K562 (cell line): Measurements from ENCODE around the gene CDT1. TPM values are rescaled to one million over a fixed set of nuclear protein-coding genes. Genes with fewer than 3 reads are reported as not detected.
A peak's percentile ranks its signal among the peaks of the same experiment; 100 is the strongest.

Source experiments
- FIP1L1 ChIP-seq: fragments of 200-400 bp; formaldehyde crosslinking; IDR thresholded peaks from 2 replicates; pipeline ENCODE4 v1.6.1; 2018; ENCODE audit warnings: mild to moderate bottlenecking, low read depth, low read length; ENCODE audit not compliant: poor library complexity, severe bottlenecking
- HMG20A ChIP-seq: fragments of 450-650 bp; formaldehyde crosslinking; conservative IDR thresholded peaks from 2 replicates; pipeline ENCODE4 v1.4.0; 2020; ENCODE audit warnings: mild to moderate bottlenecking, mixed read lengths
- NCOA2 ChIP-seq, 2 experiments: fragments of 450-650 bp; IDR thresholded peaks; 2 replicates each; pipeline ENCODE4 v1.6.1; 2018; ENCODE audit warnings: mild to moderate bottlenecking in 2 of 2, moderate library complexity in 1 of 2; ENCODE audit not compliant: partially characterized antibody in 2 of 2
- NRF1 ChIP-seq, 2 experiments: fragments of 450-650 bp; IDR thresholded peaks in 1 of 2; conservative IDR thresholded peaks in 1 of 2; 2 replicates each; pipeline ENCODE4 v1.6.1; 2014; ENCODE audit warnings: mild to moderate bottlenecking in 2 of 2
- POLR2B ChIP-seq: fragments of 450-650 bp; IDR thresholded peaks from 2 replicates; pipeline ENCODE4 v1.6.1; 2018; ENCODE audit warnings: low read depth; ENCODE audit not compliant: partially characterized antibody
- RBM22 ChIP-seq: fragments of 200-400 bp; formaldehyde crosslinking; IDR thresholded peaks from 2 replicates; pipeline ENCODE4 v1.6.1; 2018; ENCODE audit warnings: low read length, low read depth; ENCODE audit not compliant: poor library complexity, severe bottlenecking
- SMARCE1 ChIP-seq: fragments of 450-650 bp; IDR thresholded peaks from 2 replicates; pipeline ENCODE4 v1.7.1; 2016; ENCODE audit warnings: mild to moderate bottlenecking
- SREBF1 ChIP-seq: fragments of 150-350 bp; IDR thresholded peaks from 2 replicates; pipeline ENCODE4 v1.6.1; 2014; ENCODE audit warnings: antibody characterized with exemption, low read depth, low read length, borderline replicate concordance
- SUPT5H ChIP-seq: fragments of 450-650 bp; IDR thresholded peaks from 2 replicates; pipeline ENCODE4 v1.6.1; 2016
- ZNF699 ChIP-seq: fragments of 250-450 bp; sonication (Bioruptor Pico); IDR thresholded peaks from 2 replicates; pipeline ENCODE4 v1.8.0; 2021; ENCODE audit warnings: mild to moderate bottlenecking, moderate library complexity; ENCODE audit not compliant: insufficient replicate concordance
- ZSCAN29 ChIP-seq: fragments of 450-650 bp; IDR thresholded peaks from 2 replicates; pipeline ENCODE4 v1.6.1; 2017
- polyA plus RNA-seq, 8 experiments: library from polyadenylated mRNA; depleted of rRNA in 4 of 8; stranded (reverse) in 5 of 8; unstranded in 3 of 8; fragments of >200 nt; fragmentation: Nextera tagmentation in 2 of 8; fragmentation: Illumina TruSeq in 1 of 8; extraction: Ambion mirVana in 2 of 8; extraction: Trizol in 1 of 8; gene quantifications; 2 replicates each; pipeline versions ENCODE4 v1.2.1 to v1.2.3, GENCODE V29; 2011 to 2014; ENCODE audit warnings: inconsistent platforms in 1 of 8, missing spikeins in 1 of 8
- total RNA-seq, 7 experiments: library from RNA; depleted of rRNA in 6 of 7; stranded (reverse); fragments of >200 nt in 6 of 7; fragmentation: Illumina TruSeq in 2 of 7; extraction: Trizol in 2 of 7; gene quantifications; 2 replicates each; pipeline versions ENCODE4 v1.2.1 to v1.2.3, GENCODE V29; 2011 to 2021; ENCODE audit warnings: low replicate concordance in 1 of 7
- TF ChIP-seq, protein P1 (sequence below): sonication (generic); formaldehyde crosslinking; IDR thresholded peaks from 2 replicates; pipeline ENCODE4 v1.8.1; 2023; ENCODE audit warnings: mild to moderate bottlenecking, missing genetic modification reagents

The CDT1 gene
- total and polyA plus RNA-seq, 9 of the 15 experiments (the other 6 are each of a cell fraction or from before 2014, with no cell fraction given) = 0.92 to 178 (median 14.2) TPM

DNA sequence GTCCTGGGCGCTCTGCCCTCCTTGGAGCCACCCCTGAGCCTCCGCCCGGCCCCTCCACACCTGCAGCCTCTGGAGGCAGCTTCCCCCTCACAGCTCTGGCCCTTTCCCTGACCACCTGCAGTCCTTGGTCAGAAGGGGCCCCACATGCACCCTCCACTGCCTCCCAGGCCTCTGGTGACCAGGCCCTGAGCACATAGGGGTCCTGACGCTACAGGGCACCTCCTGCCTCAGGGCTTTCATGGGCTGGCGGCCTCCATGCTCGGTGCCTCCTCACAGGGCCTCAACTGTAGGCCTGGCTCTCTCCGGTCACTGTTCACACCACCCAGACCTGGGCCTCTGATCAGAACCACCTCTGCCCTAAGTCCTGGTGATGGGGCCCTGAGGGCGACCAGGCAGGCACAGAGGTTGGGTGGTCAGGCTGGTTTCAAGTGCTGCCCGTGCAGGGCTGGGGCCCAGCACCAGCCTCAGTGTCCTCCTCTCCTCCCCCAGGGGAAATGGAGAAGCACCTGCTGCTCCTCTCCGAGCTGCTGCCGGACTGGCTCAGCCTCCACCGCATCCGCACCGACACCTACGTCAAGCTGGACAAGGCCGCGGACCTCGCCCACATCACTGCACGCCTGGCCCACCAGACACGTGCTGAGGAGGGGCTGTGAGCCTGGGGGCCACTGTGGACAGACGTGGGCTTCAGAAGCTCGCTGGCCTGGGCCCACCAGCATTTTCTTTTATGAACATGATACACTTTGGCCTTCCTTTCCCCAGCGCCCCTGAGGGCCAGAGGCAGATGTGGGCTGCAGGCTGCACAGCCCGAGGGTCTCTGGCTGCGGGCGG lies 4.3 kb downstream of the CDT1 start (continued):
- no peak for TF ChIP-seq ZNF699
- TF ChIP-seq NRF1 (conservative IDR thresholded peaks at IDR 0.05 in 1 of 2, IDR thresholded peaks at IDR 0.05 in 1 of 2) = no peak
- peak; percentile 48 for TF ChIP-seq RBM22
- TF ChIP-seq SMARCE1 = no peak
- TF ChIP-seq ZSCAN29 = no peak
- no peak for TF ChIP-seq NCOA2 (IDR thresholded peaks at IDR 0.05; ENCODE audit: partially characterized antibody in 2 of 2)
- TF ChIP-seq POLR2B = peak; percentile 44
- peak; percentile 21 for TF ChIP-seq SUPT5H
- TF ChIP-seq SREBF1 = no peak
- peak; percentile 35 for TF ChIP-seq FIP1L1
- no peak for TF ChIP-seq HMG20A (CRISPR knock-in tag)
- TF ChIP-seq, protein P1, sequence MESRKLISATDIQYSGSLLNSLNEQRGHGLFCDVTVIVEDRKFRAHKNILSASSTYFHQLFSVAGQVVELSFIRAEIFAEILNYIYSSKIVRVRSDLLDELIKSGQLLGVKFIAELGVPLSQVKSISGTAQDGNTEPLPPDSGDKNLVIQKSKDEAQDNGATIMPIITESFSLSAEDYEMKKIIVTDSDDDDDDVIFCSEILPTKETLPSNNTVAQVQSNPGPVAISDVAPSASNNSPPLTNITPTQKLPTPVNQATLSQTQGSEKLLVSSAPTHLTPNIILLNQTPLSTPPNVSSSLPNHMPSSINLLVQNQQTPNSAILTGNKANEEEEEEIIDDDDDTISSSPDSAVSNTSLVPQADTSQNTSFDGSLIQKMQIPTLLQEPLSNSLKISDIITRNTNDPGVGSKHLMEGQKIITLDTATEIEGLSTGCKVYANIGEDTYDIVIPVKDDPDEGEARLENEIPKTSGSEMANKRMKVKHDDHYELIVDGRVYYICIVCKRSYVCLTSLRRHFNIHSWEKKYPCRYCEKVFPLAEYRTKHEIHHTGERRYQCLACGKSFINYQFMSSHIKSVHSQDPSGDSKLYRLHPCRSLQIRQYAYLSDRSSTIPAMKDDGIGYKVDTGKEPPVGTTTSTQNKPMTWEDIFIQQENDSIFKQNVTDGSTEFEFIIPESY (CRISPR knock-in tag) = peak; percentile 51
